Right lobe of liver (tissue), 4 donors: ENCODE data around the gene KPNB1.

ENCODE experiments used
- POLR2A ChIP-seq: fragments of 450-650 bp; IDR thresholded peaks from one replicate; pipeline ENCODE4 v1.6.1; 2017; ENCODE audit warnings: antibody characterized with exemption, mild to moderate bottlenecking
- TF ChIP-seq, protein P1 (sequence below), 4 donors: fragments of 200-600 bp in 3 of 4; fragments of 450-650 bp in 1 of 4; IDR thresholded peaks; one replicate each; pipeline versions ENCODE4 v1.5.1 to v1.8.0; 2016 to 2022; ENCODE audit warnings: antibody characterized with exemption in 4 of 4, mild to moderate bottlenecking in 2 of 4
- donor health status: DM: no; HTN: no; CAD: no.
- donor health status: DM: no; HTN: no; CAD: no.
- donor health status: DM: no; HTN: yes; CAD: no.

GRCh38 chr17:47696717-47697642, 47.3 kb downstream of the KPNB1 start:
- no peak for TF ChIP-seq POLR2A
- TF ChIP-seq, protein P1, sequence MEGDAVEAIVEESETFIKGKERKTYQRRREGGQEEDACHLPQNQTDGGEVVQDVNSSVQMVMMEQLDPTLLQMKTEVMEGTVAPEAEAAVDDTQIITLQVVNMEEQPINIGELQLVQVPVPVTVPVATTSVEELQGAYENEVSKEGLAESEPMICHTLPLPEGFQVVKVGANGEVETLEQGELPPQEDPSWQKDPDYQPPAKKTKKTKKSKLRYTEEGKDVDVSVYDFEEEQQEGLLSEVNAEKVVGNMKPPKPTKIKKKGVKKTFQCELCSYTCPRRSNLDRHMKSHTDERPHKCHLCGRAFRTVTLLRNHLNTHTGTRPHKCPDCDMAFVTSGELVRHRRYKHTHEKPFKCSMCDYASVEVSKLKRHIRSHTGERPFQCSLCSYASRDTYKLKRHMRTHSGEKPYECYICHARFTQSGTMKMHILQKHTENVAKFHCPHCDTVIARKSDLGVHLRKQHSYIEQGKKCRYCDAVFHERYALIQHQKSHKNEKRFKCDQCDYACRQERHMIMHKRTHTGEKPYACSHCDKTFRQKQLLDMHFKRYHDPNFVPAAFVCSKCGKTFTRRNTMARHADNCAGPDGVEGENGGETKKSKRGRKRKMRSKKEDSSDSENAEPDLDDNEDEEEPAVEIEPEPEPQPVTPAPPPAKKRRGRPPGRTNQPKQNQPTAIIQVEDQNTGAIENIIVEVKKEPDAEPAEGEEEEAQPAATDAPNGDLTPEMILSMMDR (IDR thresholded peaks at IDR 0.05): no peak
